CMK (cell line): ENCODE measurements around the gene FILIP1L.
A peak's percentile ranks its signal among the peaks of the same experiment; 100 is the strongest.

Source experiments
- DNase-seq: peaks from one replicate; pipeline ENCODE4 v3.0.0-alpha.2; 2010; ENCODE audit warnings: low read depth

The FILIP1L gene

DNA sequence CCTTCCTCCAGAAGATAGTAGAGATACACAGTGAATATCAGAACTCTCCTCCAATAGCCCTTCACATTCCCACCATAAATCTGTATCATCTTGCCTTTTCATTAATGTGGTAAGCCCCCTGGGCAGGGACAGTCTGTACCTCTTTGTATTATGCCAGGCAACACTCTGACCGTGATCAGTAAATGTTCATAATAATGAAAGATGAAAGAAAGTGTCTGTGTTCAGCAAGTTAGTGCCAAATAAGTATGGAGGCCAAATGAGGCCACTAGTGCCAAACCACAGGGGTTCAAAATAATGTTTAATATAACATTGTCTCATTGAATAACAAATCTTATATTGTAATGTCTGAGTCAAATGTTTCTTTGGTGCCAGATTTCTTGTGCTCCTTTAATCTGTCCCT, 192.3 kb downstream of the FILIP1L start:
- DNase-seq: no peak

DNA sequence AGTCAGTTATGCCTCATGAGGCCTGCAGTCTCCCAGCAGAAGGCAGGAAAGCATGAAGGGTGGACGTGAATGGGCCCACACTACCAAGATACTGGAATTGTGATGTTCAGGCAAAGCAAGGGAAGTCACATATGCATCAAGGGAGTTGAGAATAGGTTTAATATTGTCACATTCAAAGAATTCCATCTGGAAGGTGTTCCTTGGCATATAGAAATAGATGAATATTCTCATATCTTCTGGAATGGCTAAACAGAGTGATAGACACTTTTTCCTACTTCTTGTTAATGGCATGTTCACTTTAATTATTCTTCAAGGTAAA, 193.0 kb downstream of the FILIP1L start:
- DNase-seq: no peak

DNA sequence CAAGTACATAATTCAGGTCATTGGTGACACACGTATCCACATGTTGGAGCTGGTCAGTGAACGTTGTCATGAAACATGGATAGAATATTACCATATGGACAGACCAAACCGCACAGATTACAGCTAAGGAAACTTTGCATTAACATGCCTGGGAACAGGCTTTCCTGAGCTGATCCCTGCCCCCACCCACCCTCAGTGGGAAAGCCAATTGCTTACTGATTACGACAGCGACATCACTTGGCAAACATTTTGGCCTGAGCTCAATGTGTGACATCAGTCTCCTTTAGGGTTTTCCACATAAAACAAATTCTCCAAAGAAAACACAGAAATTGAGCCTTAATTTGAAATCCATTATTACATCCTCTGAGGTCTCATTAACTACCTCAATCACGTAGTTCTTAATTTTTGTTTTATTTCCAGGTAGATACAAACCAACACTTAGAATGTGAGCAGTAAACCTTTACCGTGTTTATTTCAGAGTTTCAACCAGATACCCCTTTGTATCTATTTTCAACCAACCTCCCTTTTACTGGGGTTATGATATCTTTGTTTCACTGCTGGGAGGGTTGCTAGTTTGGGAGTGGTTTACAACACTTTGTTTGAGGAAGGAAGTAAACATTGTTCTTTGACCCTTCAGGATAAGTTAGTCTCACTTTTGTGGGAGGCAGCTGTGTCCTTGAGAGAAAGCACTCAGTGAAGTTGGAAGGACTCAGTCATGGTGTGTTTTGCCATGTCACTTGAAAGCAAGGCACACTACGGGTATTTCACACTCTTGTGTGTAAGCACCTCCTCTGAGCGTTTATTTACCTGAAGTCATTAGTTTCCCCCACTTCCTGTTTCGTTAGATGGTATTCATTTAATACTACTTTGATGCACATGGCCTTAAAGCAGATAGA, 193.6 kb downstream of the FILIP1L start:
- no peak for DNase-seq

GRCh38 chr3:99919694-99920093, 194.6 kb downstream of the FILIP1L start:
- DNase-seq: no peak

DNA sequence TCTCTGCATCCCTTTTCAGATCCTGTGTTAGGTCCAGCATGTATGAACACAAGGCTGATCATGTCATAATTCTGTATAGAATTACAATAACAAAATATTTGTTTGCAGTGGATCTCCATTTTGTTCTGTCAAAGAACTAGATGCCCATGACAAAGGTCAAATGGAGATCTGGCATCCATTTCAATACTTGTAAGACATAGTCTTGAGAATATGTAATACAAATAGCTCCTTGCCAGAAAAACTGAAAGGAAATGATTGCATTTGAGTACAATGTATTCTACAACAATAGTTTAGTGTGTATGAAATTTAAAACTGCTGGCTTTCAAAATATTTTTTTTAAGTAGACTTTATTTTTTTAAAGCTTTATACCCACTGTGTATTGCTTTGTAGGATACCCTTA, 195.6 kb downstream of the FILIP1L start:
- DNase-seq: no peak

DNA sequence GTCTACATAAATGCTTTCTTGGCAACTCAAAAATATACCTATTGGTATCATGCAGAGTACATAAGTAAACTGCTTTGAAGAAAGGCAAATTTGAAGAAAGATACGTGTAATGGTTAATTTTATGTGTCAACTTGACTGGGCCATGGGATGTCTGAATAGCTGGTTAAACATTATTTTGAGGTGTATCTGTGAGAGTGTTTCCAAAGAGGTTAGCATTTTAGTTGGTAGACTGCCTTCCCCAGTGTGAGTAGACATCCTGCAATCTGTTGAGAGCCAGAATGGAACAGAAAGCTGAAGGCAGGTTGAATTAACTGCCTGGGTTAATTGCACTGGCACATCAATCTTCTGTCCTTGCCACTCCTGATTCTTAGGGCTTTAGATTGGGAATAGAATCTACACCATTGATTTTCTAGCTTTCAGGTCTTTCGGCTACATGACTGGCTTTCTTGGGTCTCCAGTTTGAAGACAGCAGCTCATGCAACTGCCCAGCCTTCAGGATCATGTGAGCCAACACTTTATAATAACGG, 198.3 kb downstream of the FILIP1L start:
- no peak for DNase-seq

DNA sequence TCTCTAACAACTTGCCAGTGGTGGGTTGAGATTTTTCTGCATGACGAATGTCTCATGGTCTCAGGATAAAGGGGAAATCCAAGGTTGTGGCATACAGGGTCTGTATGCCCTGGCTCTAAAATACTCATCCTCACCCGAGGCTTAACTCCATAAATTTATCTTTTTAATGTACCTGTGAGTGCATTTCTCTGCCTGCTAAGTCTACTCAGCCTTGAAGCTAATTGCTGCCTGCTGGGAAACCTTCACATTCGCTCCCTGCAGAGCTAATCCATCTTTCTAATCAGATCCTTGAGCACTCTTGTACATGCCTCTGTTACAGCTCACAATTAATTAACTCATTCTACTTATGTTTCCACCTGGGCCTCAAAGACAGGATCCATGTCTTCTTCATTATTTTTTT, 202.9 kb downstream of the FILIP1L start:
- DNase-seq: no peak

DNA sequence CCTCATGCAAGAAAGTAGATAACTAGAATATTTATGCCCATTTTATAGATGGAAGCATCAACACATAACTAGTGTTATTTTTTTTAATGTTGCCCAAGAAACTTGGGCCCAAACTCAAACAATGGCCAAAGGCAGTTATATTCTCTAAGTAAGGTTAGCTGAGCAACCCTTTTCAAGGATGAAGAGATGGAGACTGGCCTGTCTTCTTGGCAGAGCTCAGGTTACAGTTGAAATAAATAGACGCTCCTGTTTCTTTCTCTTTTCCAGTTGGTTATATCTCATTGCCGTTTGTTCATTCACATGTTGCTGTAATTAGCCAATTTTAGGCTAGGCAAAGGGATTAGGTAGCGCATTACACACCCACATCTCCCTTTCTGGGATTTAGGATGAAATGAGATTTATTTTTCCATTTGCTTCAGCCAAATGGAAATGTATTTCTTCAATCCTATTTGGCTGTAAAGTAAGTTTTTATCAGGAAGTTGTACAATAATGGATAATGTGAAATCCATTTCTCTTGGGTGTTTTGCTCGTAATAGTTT, 203.5 kb downstream of the FILIP1L start:
- no peak for DNase-seq

- DNase-seq: no peak
These were observed 204.4 kb downstream of the FILIP1L start for GRCh38 chr3:99909714-99910495.

GRCh38 chr3:99907959-99908544, 206.2 kb downstream of the FILIP1L start:
- no peak for DNase-seq

- no peak for DNase-seq
These were observed 210.4 kb downstream of the FILIP1L start for GRCh38 chr3:99903869-99904268.

GRCh38 chr3:99902091-99902490, 212.2 kb downstream of the FILIP1L start:
- no peak for DNase-seq

DNA sequence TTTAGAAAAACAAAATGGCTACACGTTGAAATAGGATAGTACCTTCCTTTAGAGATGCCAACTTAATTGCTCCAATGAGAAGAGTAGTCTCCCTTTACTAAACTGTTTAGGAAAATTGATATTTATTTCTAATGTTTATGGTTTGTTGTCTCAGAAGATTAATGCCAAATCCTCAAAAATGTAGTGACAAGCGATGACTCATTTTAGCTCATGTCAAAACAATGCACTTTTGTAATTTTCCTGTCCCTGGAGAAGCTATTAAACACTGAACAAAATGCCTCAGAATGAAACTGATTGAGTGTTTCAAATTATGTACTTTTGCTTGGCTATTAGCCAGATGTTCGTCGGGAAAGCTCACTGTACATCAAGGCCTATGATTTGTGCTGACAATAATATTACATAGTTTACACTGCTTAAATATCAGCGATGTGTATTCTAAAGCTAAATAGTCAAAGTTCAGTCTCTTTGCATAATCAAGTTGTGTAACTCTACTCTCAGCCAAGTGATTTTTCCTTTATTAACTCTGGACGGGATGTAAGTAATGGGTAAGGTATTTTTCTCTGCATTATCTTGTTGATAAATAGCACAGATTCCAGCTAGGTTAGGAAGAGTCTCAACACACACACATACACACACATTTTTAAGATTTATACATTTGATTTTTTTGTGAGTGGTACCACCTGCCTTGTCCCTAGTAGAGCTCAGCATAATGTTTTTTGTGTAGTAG, 212.9 kb downstream of the FILIP1L start:
- DNase-seq: no peak

- no peak for DNase-seq
These were observed 214.1 kb downstream of the FILIP1L start for GRCh38 chr3:99900248-99900647.

GRCh38 chr3:99899603-99900002, 214.7 kb downstream of the FILIP1L start:
- DNase-seq: no peak

DNA sequence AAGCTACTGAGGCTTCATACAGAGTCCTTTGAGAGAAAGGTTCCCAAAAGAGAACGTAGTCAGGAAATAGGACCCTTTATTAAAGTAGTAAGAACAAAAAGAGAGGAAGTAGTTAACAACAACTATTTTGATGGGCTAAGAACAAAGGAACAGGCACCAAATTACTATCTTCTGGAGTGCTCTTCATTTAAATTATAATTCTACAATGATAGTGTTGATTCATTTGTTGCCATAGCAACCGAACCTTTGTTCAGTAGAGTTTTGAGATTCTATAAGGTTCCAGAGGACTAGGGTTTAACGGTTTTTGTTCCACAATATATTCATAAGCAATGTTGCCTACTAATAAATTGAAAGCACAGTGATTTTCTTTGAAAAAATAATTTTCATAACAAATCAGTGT, 217.8 kb downstream of the FILIP1L start:
- no peak for DNase-seq

DNA sequence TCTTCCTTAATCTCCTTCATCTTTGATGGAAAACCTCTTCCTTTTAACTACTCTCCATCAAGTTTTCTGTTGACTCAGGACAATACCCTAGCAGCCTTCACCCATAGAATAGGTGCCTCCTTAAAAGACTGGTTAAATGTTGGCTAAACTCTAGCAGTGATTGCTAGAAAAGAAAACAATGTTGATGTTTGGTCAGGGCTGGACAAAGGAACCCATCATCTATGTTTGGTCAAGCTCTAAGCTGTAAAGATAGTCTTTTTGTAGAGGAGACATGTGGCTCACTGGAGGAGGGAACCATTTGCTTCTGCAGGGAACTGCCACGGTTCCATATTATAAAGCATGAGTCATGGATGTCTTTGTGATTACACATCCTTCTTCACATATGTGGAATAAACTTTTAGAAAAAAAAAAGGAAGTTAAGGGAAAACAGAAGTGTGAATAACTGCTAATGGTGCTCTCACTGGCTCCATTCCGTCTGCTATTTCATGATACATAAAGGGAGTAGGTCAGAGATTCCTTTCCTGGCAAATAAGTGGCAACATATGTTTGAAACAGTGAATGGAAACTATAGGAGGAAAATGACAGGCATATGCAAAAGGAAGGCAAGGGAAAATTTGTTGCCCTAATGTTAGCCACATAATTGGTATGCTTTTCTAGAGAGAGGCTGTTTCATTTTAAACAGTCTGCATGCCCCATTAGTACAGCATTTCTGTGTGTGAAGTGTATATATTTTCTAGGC, 218.4 kb downstream of the FILIP1L start:
- peak; percentile 8 for DNase-seq

GRCh38 chr3:99895131-99895696, 219.1 kb downstream of the FILIP1L start:
- DNase-seq: peak; percentile 9

DNA sequence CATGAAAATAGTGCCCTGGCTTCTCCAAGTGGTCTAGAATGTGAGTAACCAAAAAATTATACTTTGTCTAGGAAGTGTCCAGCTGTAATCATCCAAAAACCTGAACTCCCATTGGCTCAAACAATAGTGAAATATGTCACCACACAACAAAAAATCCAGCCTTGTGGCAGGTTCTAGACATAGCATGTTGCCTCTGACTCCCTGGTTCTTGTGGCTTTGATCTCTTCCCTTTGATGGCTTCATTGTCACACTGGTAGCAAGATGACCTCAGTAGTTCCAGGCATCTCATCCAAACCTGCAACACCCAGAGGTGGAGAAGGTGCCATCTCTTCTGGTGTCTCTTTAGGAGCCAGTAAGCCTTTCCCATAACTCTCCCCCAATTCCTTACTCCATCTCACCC, 222.0 kb downstream of the FILIP1L start:
- no peak for DNase-seq

DNA sequence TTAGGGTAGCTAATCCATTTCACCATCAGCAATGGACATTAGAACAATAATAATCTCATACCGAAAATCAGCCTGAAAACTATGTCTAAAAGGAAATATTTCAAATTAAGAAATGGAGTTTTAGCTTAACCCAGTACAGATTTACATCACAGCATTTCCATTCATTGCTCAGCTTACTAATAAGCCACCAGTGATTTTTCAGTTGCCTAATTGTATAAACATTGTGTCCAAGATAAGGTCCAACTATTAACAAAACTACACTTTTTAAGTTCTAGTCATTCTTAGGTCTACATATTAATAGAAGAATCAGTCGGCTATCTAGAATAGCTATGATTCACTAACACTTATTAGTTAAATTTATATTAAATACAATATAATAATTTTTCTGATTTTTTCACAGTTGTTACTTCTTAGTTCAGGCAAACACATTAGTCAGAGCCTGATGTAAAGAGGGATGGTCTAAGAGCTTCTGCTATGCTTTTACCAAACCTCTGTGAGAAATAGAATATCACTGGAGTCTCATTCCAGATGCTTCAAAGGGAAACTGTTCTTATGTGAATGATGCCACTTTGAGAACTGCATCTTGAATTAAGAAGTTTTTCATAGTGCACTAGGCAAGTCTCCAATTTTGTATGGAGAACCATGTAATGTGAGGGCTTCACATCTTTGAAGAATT, 222.6 kb downstream of the FILIP1L start:
- no peak for DNase-seq
